B cell (primary cell): ENCODE data around the gene STYK1. TPM values are rescaled to one million over a fixed set of nuclear protein-coding genes. Genes with fewer than 3 reads are reported as not detected.

Experiments
- ATAC-seq: fragments of 200-7000 bp; cut with Tn5 transposase; one replicate; pipeline ENCODE4 v1.10.0; 2021; ENCODE audit warnings: low read depth, mild to moderate bottlenecking, moderate number of reproducible peaks, moderate library complexity
- CTCF ChIA-PET: fragments of 350-600 bp; sonication (Branson Sonifier 250); formaldehyde crosslinking; loops from one replicate; lab custom pipeline; 2021; ENCODE audit warnings: antibody characterized with exemption, inconsistent platforms; lab: Charles Lee
- POLR2A ChIA-PET: fragments of 350-600 bp; sonication (Branson Sonifier 250); formaldehyde crosslinking; loops from one replicate; lab custom pipeline; 2021; ENCODE audit warnings: antibody characterized with exemption; lab: Charles Lee
- DNase-seq: peaks from one replicate; pipeline ENCODE4 v3.0.0; 2013
- H2AFZ ChIP-seq: 2 replicates; pipeline ENCODE4 v1.6.1; 2012; ENCODE audit warnings: mild to moderate bottlenecking, low read depth, low read length; ENCODE audit not compliant: insufficient read depth, poor library complexity, severe bottlenecking
- H3K27ac ChIP-seq, 2 donors: 1 replicate in 1 of 2; 2 replicates in 1 of 2; pipeline ENCODE4 v1.5.1; 2012 to 2013; ENCODE audit warnings: low read length in 2 of 2, mild to moderate bottlenecking in 2 of 2, moderate library complexity in 1 of 2
- H3K27me3 ChIP-seq, 4 experiments: fragments of 200-600 bp in 1 of 4; sonication (generic) in 1 of 4; replicated peaks in 1 of 4; 1 replicate in 2 of 4; 2 replicates in 2 of 4; pipeline versions ENCODE4 v1.6.1 to v1.7.0; 2013 to 2016; ENCODE audit warnings: low read length in 3 of 4, mild to moderate bottlenecking in 2 of 4, mixed read lengths in 1 of 4, moderate library complexity in 1 of 4; ENCODE audit not compliant: insufficient read depth in 4 of 4, control insufficient read depth in 3 of 4; ENCODE audit errors: control extremely low read depth in 1 of 4
- H3K36me3 ChIP-seq, 2 experiments: replicated peaks in 1 of 2; 1 replicate in 1 of 2; 2 replicates in 1 of 2; pipeline versions ENCODE4 v1.6.1 to v1.7.1; 2013; ENCODE audit warnings: low read length in 1 of 2; ENCODE audit not compliant: insufficient read depth in 2 of 2, control insufficient read depth in 1 of 2; ENCODE audit errors: control extremely low read depth in 1 of 2, extremely low read depth in 1 of 2
- H3K4me1 ChIP-seq, 2 donors: fragments of 200-600 bp in 1 of 2; sonication (generic) in 1 of 2; 1 replicate in 1 of 2; 2 replicates in 1 of 2; pipeline versions ENCODE4 v1.5.1 to v1.6.1; 2013 to 2017; ENCODE audit warnings: low read length in 2 of 2; ENCODE audit not compliant: control insufficient read depth in 2 of 2, insufficient read depth in 2 of 2
- H3K4me2 ChIP-seq: replicated peaks from 2 replicates; pipeline ENCODE3; 2012; ENCODE audit warnings: mild to moderate bottlenecking, low read depth, low read length; ENCODE audit not compliant: poor library complexity, severe bottlenecking
- H3K4me3 ChIP-seq, 5 experiments: fragments of 200-600 bp in 1 of 5; sonication (generic) in 1 of 5; 1 replicate in 3 of 5; 2 replicates in 2 of 5; pipeline versions ENCODE4 v1.5.1 to v1.7.0; 2011 to 2016; ENCODE audit warnings: low read length in 4 of 5, mild to moderate bottlenecking in 4 of 5, low read depth in 2 of 5, control low read depth in 1 of 5, moderate library complexity in 1 of 5; ENCODE audit not compliant: insufficient read depth in 1 of 5; ENCODE audit errors: control extremely low read depth in 1 of 5, extremely low read depth in 1 of 5
- H3K79me2 ChIP-seq: fragments of 200-600 bp; sonication (generic); one replicate; pipeline ENCODE4 v1.6.0; 2016; ENCODE audit warnings: low read length; ENCODE audit not compliant: control insufficient read depth, insufficient read depth
- H3K9ac ChIP-seq: fragments of 200-600 bp; sonication (generic); 2 replicates; pipeline ENCODE4 v1.6.1; 2017; ENCODE audit warnings: mild to moderate bottlenecking, low read length, moderate library complexity
- H3K9me3 ChIP-seq, 3 donors: one replicate each; pipeline versions ENCODE4 v1.6.1 to v1.7.1; 2013; ENCODE audit warnings: low read length in 2 of 3; ENCODE audit not compliant: control insufficient read depth in 2 of 3, insufficient read depth in 1 of 3; ENCODE audit errors: control extremely low read depth in 1 of 3
- H4K20me1 ChIP-seq: 2 replicates; pipeline ENCODE4 v1.6.0; 2012; ENCODE audit warnings: mild to moderate bottlenecking, low read length; ENCODE audit not compliant: insufficient read depth, control insufficient read depth, poor library complexity, severe bottlenecking
- H3K27ac Mint-ChIP-seq: one replicate; pipeline ENCODE4 v1.8.0; 2021; ENCODE audit warnings: mixed read lengths
- H3K27me3 Mint-ChIP-seq: one replicate; pipeline ENCODE4 v1.8.0; 2021; ENCODE audit warnings: mixed read lengths
- H3K4me1 Mint-ChIP-seq: one replicate; pipeline ENCODE4 v1.8.0; 2021; ENCODE audit warnings: mixed read lengths
- H3K4me3 Mint-ChIP-seq: one replicate; pipeline ENCODE4 v1.8.0; 2021; ENCODE audit warnings: mixed read lengths
- H3K9me3 Mint-ChIP-seq: one replicate; pipeline ENCODE4 v1.8.0; 2022; ENCODE audit warnings: mixed read lengths; ENCODE audit not compliant: insufficient read depth
- EZH2 ChIP-seq: IDR thresholded peaks from 2 replicates; pipeline ENCODE4 v1.6.1; 2012; ENCODE audit warnings: borderline replicate concordance, low read depth, mild to moderate bottlenecking, moderate library complexity, low read length; ENCODE audit not compliant: insufficient read depth, poor library complexity, severe bottlenecking
- WGBS: methylation state at CpG from one replicate; pipeline ENCODE4 v1.1.5; 2013; ENCODE audit warnings: missing lambda C conversion rate; ENCODE audit not compliant: insufficient coverage; 5-methylcytosine and 5-hydroxymethylcytosine counted together
- intact Hi-C: fragments of 100-400 bp; cut with micrococcal nuclease; formaldehyde crosslinking; loops from one replicate; pipeline ENCODE4 v1.10.0; 2022
- polyA plus RNA-seq: library from polyadenylated mRNA; depleted of rRNA; stranded (reverse); fragments of >200 nt; gene quantifications from 2 replicates; pipeline ENCODE4 v1.2.3, GENCODE V29; 2012
- total RNA-seq, 2 donors: library from RNA; stranded (reverse); fragments of 120-200 nt in 1 of 2; gene quantifications; 1 replicate in 1 of 2; 2 replicates in 1 of 2; pipeline versions ENCODE4 v1.2.3 to v1.2.4, GENCODE V29; 2013 to 2022
- TF ChIP-seq, protein P1 (sequence below): fragments of 200-600 bp; IDR thresholded peaks from one replicate; pipeline ENCODE4 v1.8.0; 2022; ENCODE audit warnings: antibody characterized with exemption, mild to moderate bottlenecking

The STYK1 gene
- total and polyA plus RNA-seq, 2 donors (not counting 1 experiment from before 2014, with no cell fraction given): not detected

DNA sequence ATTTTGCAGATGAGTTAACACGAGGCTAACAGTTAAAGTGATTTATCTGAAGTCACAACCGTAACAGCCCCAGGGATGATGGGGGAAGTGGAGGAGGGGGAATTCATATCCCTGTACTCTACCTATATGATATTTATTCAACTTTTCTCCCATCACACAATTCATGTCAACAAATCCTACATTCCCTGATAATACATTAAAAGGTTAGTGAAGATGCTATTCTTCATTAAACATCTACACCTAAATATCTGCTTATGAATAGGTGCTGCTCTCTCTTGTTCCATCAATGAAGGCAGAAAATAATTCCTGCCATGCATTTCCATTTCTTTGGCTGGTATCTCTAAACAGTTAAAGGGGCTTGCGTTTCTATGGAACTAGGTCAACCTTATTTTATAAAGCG lies 42.4 kb upstream of the STYK1 start:
- Histone ChIP-seq H2AFZ (no peak overlapping the region), H3K36me3 (peaks cover 15 to 27% of the 10 kb centered on the region in 2 experiments), H3K4me3 (no peak overlapping the region), H3K27me3 (no peaks in the 10 kb centered on the region), H3K4me1 (peaks cover 10% of the 10 kb centered on the region in 2 donors), H3K9ac (no peak overlapping the region), H3K9me3 (no peaks in the 10 kb centered on the region), H4K20me1 (no peaks in the 10 kb centered on the region), H3K27ac (no peak overlapping the region), H3K79me2 (peaks cover 5% of the 10 kb centered on the region), H3K4me2 (no peak overlapping the region)
- POLR2A ChIA-PET: no interaction called here
- intact Hi-C loops: no loop called here
- H3K4me3 Mint-ChIP-seq: no peak overlapping the region
- TF ChIP-seq EZH2: no peak
- no peak overlapping the region for H3K27ac Mint-ChIP-seq
- H3K9me3 Mint-ChIP-seq: no peaks in the 10 kb centered on the region
- CTCF ChIA-PET: no interaction called here
- peaks cover 5% of the 10 kb centered on the region for H3K27me3 Mint-ChIP-seq
- no peak for DNase-seq
- WGBS: 88% methylated on average over 1 of the region's 4 CpGs
- H3K4me1 Mint-ChIP-seq: peaks cover 10% of the 10 kb centered on the region
- ATAC-seq: no peak

DNA sequence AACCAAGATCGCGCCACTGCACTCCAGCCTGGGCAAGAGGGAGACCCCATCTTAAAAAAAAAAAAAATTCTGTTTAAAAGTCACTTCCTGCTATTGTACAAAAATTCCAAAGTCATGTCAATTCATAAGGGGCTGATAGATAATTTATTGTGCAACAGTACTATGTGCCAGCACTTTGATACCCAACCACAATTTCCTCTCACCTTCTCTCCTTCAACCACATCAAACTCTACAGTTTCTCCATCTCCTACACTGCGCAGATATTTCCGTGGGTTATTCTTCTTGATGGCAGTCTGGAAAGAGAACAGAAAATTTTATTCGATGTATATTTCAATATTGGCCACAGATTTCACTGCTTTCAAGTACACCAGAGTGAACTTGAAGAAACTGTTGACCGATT lies 41.6 kb upstream of the STYK1 start:
- Histone ChIP-seq H3K4me2 (no peak overlapping the region), H3K79me2 (peaks cover 5% of the 10 kb centered on the region)
- WGBS: 80% methylated on average over 2 of the region's 6 CpGs

More for the DNA sequence above, 41.6 kb upstream of the STYK1 start:
- H2AFZ ChIP-seq: no peak overlapping the region
- no peak overlapping the region for H3K9ac ChIP-seq
- no peak for ATAC-seq
- no peaks in the 10 kb centered on the region for H3K27me3 Mint-ChIP-seq
- no peak for DNase-seq
- POLR2A ChIA-PET: no interaction called here
- no peaks in the 10 kb centered on the region for H3K9me3 Mint-ChIP-seq
- H3K4me1 Mint-ChIP-seq: peaks cover 5% of the 10 kb centered on the region
- no peaks in the 10 kb centered on the region for H3K9me3 ChIP-seq
- no peak overlapping the region for H3K4me3 Mint-ChIP-seq
- H4K20me1 ChIP-seq: no peaks in the 10 kb centered on the region
- peaks cover 15 to 28% of the 10 kb centered on the region in 2 experiments for H3K36me3 ChIP-seq
- H3K27me3 ChIP-seq: no peaks in the 10 kb centered on the region
- TF ChIP-seq EZH2: no peak
- TF ChIP-seq, protein P1, sequence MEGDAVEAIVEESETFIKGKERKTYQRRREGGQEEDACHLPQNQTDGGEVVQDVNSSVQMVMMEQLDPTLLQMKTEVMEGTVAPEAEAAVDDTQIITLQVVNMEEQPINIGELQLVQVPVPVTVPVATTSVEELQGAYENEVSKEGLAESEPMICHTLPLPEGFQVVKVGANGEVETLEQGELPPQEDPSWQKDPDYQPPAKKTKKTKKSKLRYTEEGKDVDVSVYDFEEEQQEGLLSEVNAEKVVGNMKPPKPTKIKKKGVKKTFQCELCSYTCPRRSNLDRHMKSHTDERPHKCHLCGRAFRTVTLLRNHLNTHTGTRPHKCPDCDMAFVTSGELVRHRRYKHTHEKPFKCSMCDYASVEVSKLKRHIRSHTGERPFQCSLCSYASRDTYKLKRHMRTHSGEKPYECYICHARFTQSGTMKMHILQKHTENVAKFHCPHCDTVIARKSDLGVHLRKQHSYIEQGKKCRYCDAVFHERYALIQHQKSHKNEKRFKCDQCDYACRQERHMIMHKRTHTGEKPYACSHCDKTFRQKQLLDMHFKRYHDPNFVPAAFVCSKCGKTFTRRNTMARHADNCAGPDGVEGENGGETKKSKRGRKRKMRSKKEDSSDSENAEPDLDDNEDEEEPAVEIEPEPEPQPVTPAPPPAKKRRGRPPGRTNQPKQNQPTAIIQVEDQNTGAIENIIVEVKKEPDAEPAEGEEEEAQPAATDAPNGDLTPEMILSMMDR: no peak
- H3K27ac ChIP-seq: no peak overlapping the region
- CTCF ChIA-PET: no interaction called here
- intact Hi-C loops: no loop called here
- H3K4me3 ChIP-seq: no peak overlapping the region
- peaks cover 3 to 4% of the 10 kb centered on the region in 2 donors for H3K4me1 ChIP-seq
- H3K27ac Mint-ChIP-seq: no peak overlapping the region
